Measurements from ENCODE around the gene XXYLT1.

Gene XXYLT1

DNA sequence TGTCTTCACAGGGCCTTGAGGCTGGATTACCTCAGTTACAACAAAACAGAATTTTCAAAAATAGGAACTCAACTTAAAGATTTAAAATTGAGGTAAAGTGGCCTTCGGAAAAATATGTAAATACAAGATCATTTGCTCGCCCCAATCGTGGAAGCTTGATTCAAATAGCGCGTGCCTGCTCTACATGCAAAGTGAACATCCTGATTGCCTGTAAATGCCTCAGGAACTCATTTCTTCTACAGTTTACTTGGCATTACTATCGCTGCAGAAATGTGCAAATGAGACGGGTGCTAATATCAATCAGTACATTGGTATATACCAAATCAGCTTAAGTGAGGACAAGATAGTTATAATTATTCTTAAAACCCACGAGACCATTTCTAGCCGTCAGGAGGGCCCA lies 159.2 kb downstream of the XXYLT1 start:
- no peak for TF ChIP-seq EZH2phosphoT487 (conservative IDR thresholded peaks at IDR 0.05; ENCODE audit: low read length)
- TF ChIP-seq, protein P1, sequence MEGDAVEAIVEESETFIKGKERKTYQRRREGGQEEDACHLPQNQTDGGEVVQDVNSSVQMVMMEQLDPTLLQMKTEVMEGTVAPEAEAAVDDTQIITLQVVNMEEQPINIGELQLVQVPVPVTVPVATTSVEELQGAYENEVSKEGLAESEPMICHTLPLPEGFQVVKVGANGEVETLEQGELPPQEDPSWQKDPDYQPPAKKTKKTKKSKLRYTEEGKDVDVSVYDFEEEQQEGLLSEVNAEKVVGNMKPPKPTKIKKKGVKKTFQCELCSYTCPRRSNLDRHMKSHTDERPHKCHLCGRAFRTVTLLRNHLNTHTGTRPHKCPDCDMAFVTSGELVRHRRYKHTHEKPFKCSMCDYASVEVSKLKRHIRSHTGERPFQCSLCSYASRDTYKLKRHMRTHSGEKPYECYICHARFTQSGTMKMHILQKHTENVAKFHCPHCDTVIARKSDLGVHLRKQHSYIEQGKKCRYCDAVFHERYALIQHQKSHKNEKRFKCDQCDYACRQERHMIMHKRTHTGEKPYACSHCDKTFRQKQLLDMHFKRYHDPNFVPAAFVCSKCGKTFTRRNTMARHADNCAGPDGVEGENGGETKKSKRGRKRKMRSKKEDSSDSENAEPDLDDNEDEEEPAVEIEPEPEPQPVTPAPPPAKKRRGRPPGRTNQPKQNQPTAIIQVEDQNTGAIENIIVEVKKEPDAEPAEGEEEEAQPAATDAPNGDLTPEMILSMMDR (IDR thresholded peaks at IDR 0.05; ENCODE audit: insufficient read depth, low read length, poor library complexity, severe bottlenecking) = no peak
- no peaks in the 10 kb centered on the region for H3K9me3 ChIP-seq (ENCODE audit: insufficient read depth, low read length)

DNA sequence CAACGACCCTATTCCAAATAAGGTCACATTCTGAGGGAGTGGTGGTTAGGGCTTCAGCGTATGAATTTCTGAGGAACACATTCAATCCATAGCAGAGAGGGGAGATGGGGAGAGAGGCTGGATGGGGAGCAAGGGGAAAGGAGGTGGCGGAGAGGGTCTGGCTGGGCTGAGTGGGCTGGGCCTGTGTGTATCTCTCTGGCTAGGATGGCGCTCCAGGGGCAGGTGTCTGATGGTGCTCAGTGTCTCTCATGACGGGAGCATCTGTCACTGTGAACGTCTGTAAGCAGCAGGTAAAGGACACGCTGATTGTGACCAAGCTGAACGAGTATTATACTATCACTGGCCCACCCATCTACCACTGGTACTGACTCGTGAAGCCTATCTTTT lies 159.6 kb downstream of the XXYLT1 start:
- Histone ChIP-seq H3K9me2 (replicated peaks; ENCODE audit: insufficient read depth, low read length) (no peaks in the 10 kb centered on the region), H2AFZ (ENCODE audit: low read depth, low read length, severe bottlenecking) (no peak overlapping the region), H3K27me3 (ENCODE audit: low read length) (no peaks in the 10 kb centered on the region), H3K9ac (ENCODE audit: low read length) (no peak overlapping the region), H3K9me3 (ENCODE audit: insufficient read depth, low read length) (no peaks in the 10 kb centered on the region), H3K27ac (ENCODE audit: low read depth, low read length) (no peak overlapping the region), H3K4me3 (ENCODE audit: insufficient read depth, low read length, poor library complexity, severe bottlenecking) (no peak overlapping the region), H4K20me1 (ENCODE audit: low read depth, low read length) (no peaks in the 10 kb centered on the region), H3K79me2 (ENCODE audit: insufficient read depth, low read length) (no peaks in the 10 kb centered on the region), H3F3A (ENCODE audit: insufficient read depth) (no peaks in the 10 kb centered on the region), H3K4me2 (ENCODE audit: low read depth, low read length, poor library complexity, severe bottlenecking) (no peak overlapping the region), H3K36me3 (ENCODE audit: low read length) (no peaks in the 10 kb centered on the region)
- TF ChIP-seq EZH2phosphoT487 (conservative IDR thresholded peaks at IDR 0.05; ENCODE audit: low read length) = no peak
- TF ChIP-seq, protein P1 (IDR thresholded peaks at IDR 0.05; ENCODE audit: insufficient read depth, low read length, poor library complexity, severe bottlenecking) = no peak

More for the DNA sequence above, 159.2 kb downstream of the XXYLT1 start:
- Histone ChIP-seq H2AFZ (ENCODE audit: low read depth, low read length, severe bottlenecking) (no peak overlapping the region), H3K4me3 (ENCODE audit: insufficient read depth, low read length, poor library complexity, severe bottlenecking) (no peak overlapping the region), H4K20me1 (ENCODE audit: low read depth, low read length) (no peaks in the 10 kb centered on the region), H3K27ac (ENCODE audit: low read depth, low read length) (no peak overlapping the region), H3K9me2 (replicated peaks; ENCODE audit: insufficient read depth, low read length) (no peaks in the 10 kb centered on the region), H3F3A (ENCODE audit: insufficient read depth) (no peaks in the 10 kb centered on the region), H3K4me2 (ENCODE audit: low read depth, low read length, poor library complexity, severe bottlenecking) (no peak overlapping the region), H3K27me3 (ENCODE audit: low read length) (no peaks in the 10 kb centered on the region), H3K36me3 (ENCODE audit: low read length) (no peaks in the 10 kb centered on the region), H3K79me2 (ENCODE audit: insufficient read depth, low read length) (no peaks in the 10 kb centered on the region), H3K9ac (ENCODE audit: low read length) (no peak overlapping the region)

DNA sequence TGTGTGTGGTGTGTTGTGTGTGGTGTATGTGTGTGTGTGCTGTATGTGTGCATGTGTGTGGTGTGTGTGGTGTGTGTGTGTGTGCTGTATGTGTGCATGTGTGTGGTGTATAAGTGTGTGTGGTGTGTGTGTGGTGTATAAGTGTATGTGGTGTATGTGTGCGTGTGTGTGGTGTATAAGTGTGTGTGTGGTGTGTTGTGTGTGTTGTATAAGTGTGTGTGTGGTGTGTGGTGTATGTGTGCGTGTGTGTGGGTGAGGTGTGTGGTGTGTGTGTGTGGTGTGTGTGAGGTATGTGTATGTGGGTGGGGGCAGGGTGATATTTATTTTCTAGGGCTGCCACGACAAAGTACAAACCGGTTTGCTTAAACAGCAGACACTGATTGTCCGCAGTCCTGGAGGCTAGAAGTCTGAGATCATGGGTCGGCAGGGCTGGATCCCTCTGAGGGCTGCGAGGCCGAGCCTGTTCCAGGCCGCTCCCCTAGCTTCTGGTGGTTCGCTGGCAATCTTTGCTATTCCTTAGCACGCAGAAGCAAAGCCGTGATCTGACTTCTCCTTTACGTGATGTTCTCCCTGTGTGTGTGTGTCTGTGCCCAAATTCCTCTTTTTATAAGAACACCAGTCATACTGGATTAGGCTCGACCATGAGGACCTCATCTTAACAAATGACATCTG lies 160.2 kb downstream of the XXYLT1 start:
- no peak overlapping the region for H3K9ac ChIP-seq (ENCODE audit: low read length)
- H3K36me3 ChIP-seq (ENCODE audit: low read length) = no peaks in the 10 kb centered on the region
- H3K4me3 ChIP-seq (ENCODE audit: insufficient read depth, low read length, poor library complexity, severe bottlenecking) = no peak overlapping the region
- H3F3A ChIP-seq (ENCODE audit: insufficient read depth) = no peaks in the 10 kb centered on the region
- H3K27ac ChIP-seq (ENCODE audit: low read depth, low read length) = no peak overlapping the region
- H4K20me1 ChIP-seq (ENCODE audit: low read depth, low read length) = no peaks in the 10 kb centered on the region
- no peaks in the 10 kb centered on the region for H3K9me3 ChIP-seq (ENCODE audit: insufficient read depth, low read length)
- no peaks in the 10 kb centered on the region for H3K79me2 ChIP-seq (ENCODE audit: insufficient read depth, low read length)
- H2AFZ ChIP-seq (ENCODE audit: low read depth, low read length, severe bottlenecking) = no peak overlapping the region
- H3K9me2 ChIP-seq (replicated peaks; ENCODE audit: insufficient read depth, low read length) = no peaks in the 10 kb centered on the region
- no peak overlapping the region for H3K4me2 ChIP-seq (ENCODE audit: low read depth, low read length, poor library complexity, severe bottlenecking)
- no peaks in the 10 kb centered on the region for H3K27me3 ChIP-seq (ENCODE audit: low read length)
- TF ChIP-seq, protein P1 (IDR thresholded peaks at IDR 0.05; ENCODE audit: insufficient read depth, low read length, poor library complexity, severe bottlenecking) = no peak
- no peak for TF ChIP-seq EZH2phosphoT487 (conservative IDR thresholded peaks at IDR 0.05; ENCODE audit: low read length)

All from SU-DHL-6 (cell line).